Caco-2 (cell line): Measurements from ENCODE around the gene CDH12. TPM values are rescaled to one million over a fixed set of nuclear protein-coding genes. Genes with fewer than 3 reads are reported as not detected.
A peak's percentile ranks its signal among the peaks of the same experiment; 100 is the strongest.

Source experiments
- BruUV-seq: library from RNA; stranded (reverse); fragments of 400-500 nt; replicated peaks from 2 replicates; lab custom pipeline; 2021; lab: Mats Ljungman, UMichigan
- CTCF ChIA-PET: fragments of 300-600 bp; sonication (Branson Sonifier 250); formaldehyde crosslinking; loops from one replicate; lab custom pipeline; 2022; ENCODE audit warnings: antibody characterized with exemption; lab: Charles Lee
- POLR2A ChIA-PET: fragments of 300-600 bp; sonication (Branson Sonifier 250); formaldehyde crosslinking; loops from one replicate; lab custom pipeline; 2022; ENCODE audit warnings: antibody characterized with exemption; lab: Charles Lee
- DNase-seq, 2 experiments: peaks; one replicate each; pipeline versions ENCODE4 v3.0.0 to v3.0.0-alpha.2; 2020 to 2022
- H3K27me3 ChIP-seq: replicated peaks from 2 replicates; pipeline ENCODE4 v1.6.0; 2011; ENCODE audit warnings: low read length; ENCODE audit not compliant: control insufficient read depth, insufficient read depth
- H3K36me3 ChIP-seq: 2 replicates; pipeline ENCODE4 v1.5.1; 2011; ENCODE audit warnings: low read length; ENCODE audit not compliant: control insufficient read depth, insufficient read depth
- H3K4me1 ChIP-seq: fragments of 250-450 bp; sonication (Bioruptor Pico); 2 replicates; pipeline ENCODE4 v1.5.1; 2020; ENCODE audit warnings: mild to moderate bottlenecking
- H3K4me3 ChIP-seq: 2 replicates; pipeline ENCODE4 v1.5.1; 2011; ENCODE audit warnings: low read depth, mild to moderate bottlenecking, control low read depth, low read length
- H3K9me3 ChIP-seq: fragments of 250-450 bp; sonication (Bioruptor Pico); 2 replicates; pipeline ENCODE4 v1.5.1; 2020; ENCODE audit warnings: mild to moderate bottlenecking, moderate library complexity
- H3K27ac Mint-ChIP-seq: one replicate; pipeline ENCODE4 v1.8.0; 2022; ENCODE audit warnings: mixed read lengths; ENCODE audit not compliant: unreplicated experiment
- H3K27me3 Mint-ChIP-seq: one replicate; pipeline ENCODE4 v1.8.0; 2022; ENCODE audit warnings: mixed read lengths; ENCODE audit not compliant: insufficient read depth, unreplicated experiment
- H3K36me3 Mint-ChIP-seq: one replicate; pipeline ENCODE4 v1.8.0; 2022; ENCODE audit warnings: mild to moderate bottlenecking, mixed read lengths; ENCODE audit not compliant: insufficient read depth, unreplicated experiment
- H3K4me1 Mint-ChIP-seq: one replicate; pipeline ENCODE4 v1.8.0; 2022; ENCODE audit warnings: low read depth, mixed read lengths; ENCODE audit not compliant: unreplicated experiment
- H3K4me3 Mint-ChIP-seq: one replicate; pipeline ENCODE4 v1.8.0; 2022; ENCODE audit warnings: mild to moderate bottlenecking, moderate library complexity, mixed read lengths; ENCODE audit not compliant: unreplicated experiment
- H3K9me3 Mint-ChIP-seq: one replicate; pipeline ENCODE4 v1.8.0; 2022; ENCODE audit warnings: mixed read lengths; ENCODE audit not compliant: unreplicated experiment
- intact Hi-C: fragments of 100-400 bp; cut with micrococcal nuclease; formaldehyde crosslinking; loops from one replicate; pipeline ENCODE4 v1.10.0; 2022; ENCODE audit not compliant: unreplicated experiment
- total RNA-seq: library from RNA; stranded (reverse); gene quantifications from 2 replicates; pipeline ENCODE4 v1.2.3, GENCODE V29; 2022
- TF ChIP-seq, protein P1 (sequence below), 2 experiments: fragments of 200-600 bp in 1 of 2; IDR thresholded peaks; 1 replicate in 1 of 2; 2 replicates in 1 of 2; pipeline versions ENCODE4 v1.5.1 to v1.8.0; 2011 to 2022; ENCODE audit warnings: antibody characterized with exemption in 1 of 2, control low read depth in 1 of 2, inconsistent platforms in 1 of 2, low read depth in 1 of 2, low read length in 1 of 2, mild to moderate bottlenecking in 1 of 2, moderate library complexity in 1 of 2; ENCODE audit not compliant: insufficient read depth in 1 of 2, severe bottlenecking in 1 of 2, unreplicated experiment in 1 of 2

The CDH12 gene
- total RNA-seq, 1 experiment from 2014 or later: not detected

DNA sequence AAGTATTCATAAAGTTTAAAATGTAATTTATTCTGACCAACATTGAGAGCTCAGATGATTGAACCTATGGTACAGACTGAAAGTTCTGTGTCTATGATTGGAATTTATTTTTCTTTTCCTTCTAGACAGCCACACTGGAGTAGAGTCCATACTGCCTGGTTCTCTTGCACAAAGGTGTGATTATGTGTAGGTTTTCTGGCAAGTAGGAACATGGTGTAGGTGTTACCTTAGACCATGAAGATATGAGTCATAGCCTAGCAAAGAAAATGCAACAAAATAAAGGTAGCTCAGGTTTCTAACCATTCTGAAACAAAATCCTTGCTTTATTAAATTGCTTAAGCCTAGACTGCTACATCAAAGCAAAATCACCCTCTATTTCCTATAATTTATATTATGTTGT is 143.4 kb downstream of the CDH12 start:
- CTCF ChIA-PET: no interaction called here
- intact Hi-C loops: no loop called here
- BruUV-seq: no TSS peak

DNA sequence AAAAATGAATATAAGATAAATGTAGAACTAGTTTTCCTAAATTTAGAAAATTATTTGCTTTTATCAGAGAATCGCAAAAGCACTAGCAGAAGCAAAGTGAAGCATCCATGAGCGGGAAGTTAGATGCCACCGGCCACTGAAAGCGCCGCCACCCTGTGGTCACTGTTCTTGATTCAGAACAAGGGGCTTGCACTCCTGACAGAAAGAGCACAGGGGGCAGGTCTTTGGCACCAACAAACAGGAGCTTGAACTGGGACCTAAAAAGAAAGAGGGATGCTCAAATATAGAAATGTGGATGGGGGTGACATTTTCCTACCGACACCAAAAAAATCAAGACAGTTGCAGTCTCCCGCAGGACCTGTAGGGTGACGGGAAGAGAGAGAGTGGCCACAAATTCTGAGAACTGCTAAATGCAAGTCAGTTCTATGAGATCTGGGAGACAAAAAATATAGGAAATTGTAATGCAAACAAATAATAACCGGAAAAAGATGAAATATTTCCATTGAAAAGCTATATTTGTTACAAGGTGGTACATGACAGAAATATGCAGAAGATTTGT is 144.3 kb downstream of the CDH12 start:
- Mint-ChIP-seq H3K27me3 (peaks cover 3% of the 10 kb centered on the region), H3K9me3 (no peaks in the 10 kb centered on the region), H3K4me3 (no peak overlapping the region), H3K4me1 (no peaks in the 10 kb centered on the region), H3K27ac (no peak overlapping the region), H3K36me3 (no peaks in the 10 kb centered on the region)
- no TSS peak for BruUV-seq
- H3K27me3 ChIP-seq: no peaks in the 10 kb centered on the region
- DNase-seq: no peak
- H3K36me3 ChIP-seq: no peaks in the 10 kb centered on the region
- POLR2A ChIA-PET: no interaction called here
- H3K4me1 ChIP-seq: no peaks in the 10 kb centered on the region
- TF ChIP-seq, protein P1, sequence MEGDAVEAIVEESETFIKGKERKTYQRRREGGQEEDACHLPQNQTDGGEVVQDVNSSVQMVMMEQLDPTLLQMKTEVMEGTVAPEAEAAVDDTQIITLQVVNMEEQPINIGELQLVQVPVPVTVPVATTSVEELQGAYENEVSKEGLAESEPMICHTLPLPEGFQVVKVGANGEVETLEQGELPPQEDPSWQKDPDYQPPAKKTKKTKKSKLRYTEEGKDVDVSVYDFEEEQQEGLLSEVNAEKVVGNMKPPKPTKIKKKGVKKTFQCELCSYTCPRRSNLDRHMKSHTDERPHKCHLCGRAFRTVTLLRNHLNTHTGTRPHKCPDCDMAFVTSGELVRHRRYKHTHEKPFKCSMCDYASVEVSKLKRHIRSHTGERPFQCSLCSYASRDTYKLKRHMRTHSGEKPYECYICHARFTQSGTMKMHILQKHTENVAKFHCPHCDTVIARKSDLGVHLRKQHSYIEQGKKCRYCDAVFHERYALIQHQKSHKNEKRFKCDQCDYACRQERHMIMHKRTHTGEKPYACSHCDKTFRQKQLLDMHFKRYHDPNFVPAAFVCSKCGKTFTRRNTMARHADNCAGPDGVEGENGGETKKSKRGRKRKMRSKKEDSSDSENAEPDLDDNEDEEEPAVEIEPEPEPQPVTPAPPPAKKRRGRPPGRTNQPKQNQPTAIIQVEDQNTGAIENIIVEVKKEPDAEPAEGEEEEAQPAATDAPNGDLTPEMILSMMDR (IDR thresholded peaks at IDR 0.05; ENCODE audit: insufficient read depth in 1 of 2, low read depth in 1 of 2, low read length in 1 of 2, severe bottlenecking in 1 of 2, unreplicated experiment in 1 of 2): peak in 1 of 2 experiments; percentile 10
- H3K4me3 ChIP-seq: no peak overlapping the region
- no peaks in the 10 kb centered on the region for H3K9me3 ChIP-seq
- intact Hi-C loops: no loop called here
- CTCF ChIA-PET: no interaction called here

More for the DNA sequence above, 143.4 kb downstream of the CDH12 start:
- no peaks in the 10 kb centered on the region for H3K36me3 Mint-ChIP-seq
- POLR2A ChIA-PET: no interaction called here
- H3K4me3 Mint-ChIP-seq: no peak overlapping the region
- DNase-seq: no peak
- H3K27ac Mint-ChIP-seq: no peak overlapping the region
- Histone ChIP-seq H3K4me3 (no peak overlapping the region), H3K4me1 (no peaks in the 10 kb centered on the region), H3K36me3 (no peaks in the 10 kb centered on the region), H3K27me3 (no peaks in the 10 kb centered on the region), H3K9me3 (no peaks in the 10 kb centered on the region)
- no peaks in the 10 kb centered on the region for H3K9me3 Mint-ChIP-seq
- H3K4me1 Mint-ChIP-seq: no peaks in the 10 kb centered on the region
- TF ChIP-seq, protein P1 (IDR thresholded peaks at IDR 0.05; ENCODE audit: insufficient read depth in 1 of 2, low read depth in 1 of 2, low read length in 1 of 2, severe bottlenecking in 1 of 2, unreplicated experiment in 1 of 2): no peak
- peaks cover 3% of the 10 kb centered on the region for H3K27me3 Mint-ChIP-seq

DNA sequence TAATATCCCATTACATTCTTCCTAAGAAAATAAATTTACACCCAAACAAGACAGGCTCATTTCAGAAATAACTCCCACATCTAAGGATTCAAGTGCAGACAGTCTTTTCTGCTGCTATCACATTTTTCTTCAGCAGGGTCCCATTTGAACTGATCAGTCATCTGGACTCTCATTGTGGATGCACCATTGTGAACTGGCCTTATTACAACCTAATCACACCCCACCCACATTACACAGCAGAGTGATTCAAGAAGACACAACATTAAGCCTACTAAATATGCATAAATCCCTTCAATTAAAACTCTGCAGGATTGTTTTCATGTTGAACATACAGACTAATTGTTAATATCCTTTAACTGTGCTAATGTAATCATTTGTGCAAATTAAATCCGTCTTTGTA is 146.2 kb downstream of the CDH12 start:
- no peaks in the 10 kb centered on the region for H3K9me3 Mint-ChIP-seq
- CTCF ChIA-PET: no interaction called here
- no TSS peak for BruUV-seq
- no peaks in the 10 kb centered on the region for H3K27me3 ChIP-seq
- no peak overlapping the region for H3K27ac Mint-ChIP-seq
- H3K36me3 ChIP-seq: no peaks in the 10 kb centered on the region
- no peak overlapping the region for H3K4me3 ChIP-seq
- POLR2A ChIA-PET: no interaction called here
- H3K36me3 Mint-ChIP-seq: no peaks in the 10 kb centered on the region
- no peaks in the 10 kb centered on the region for H3K4me1 ChIP-seq
- no peaks in the 10 kb centered on the region; the same call in 1 of the 2 replicates for H3K9me3 ChIP-seq
- H3K4me3 Mint-ChIP-seq: no peak overlapping the region
- no peak for DNase-seq
- TF ChIP-seq, protein P1 (IDR thresholded peaks at IDR 0.05; ENCODE audit: insufficient read depth in 1 of 2, low read depth in 1 of 2, low read length in 1 of 2, severe bottlenecking in 1 of 2, unreplicated experiment in 1 of 2): no peak
- intact Hi-C loops: no loop called here
- peaks cover 3% of the 10 kb centered on the region for H3K27me3 Mint-ChIP-seq
- no peaks in the 10 kb centered on the region for H3K4me1 Mint-ChIP-seq
